OCI-LY1 (cell line): ENCODE data around the gene SLC26A2.

Experiments
- H2AFZ ChIP-seq: fragments of 200-600 bp; sonication (generic), shearing (Covaris generic); 2 replicates; pipeline ENCODE4 v1.6.0; 2014; ENCODE audit warnings: antibody characterized with exemption, mild to moderate bottlenecking, low read length
- H3F3A ChIP-seq: fragments of 200-600 bp; sonication (generic), shearing (Covaris generic); 2 replicates; pipeline ENCODE4 v1.6.0; 2014; ENCODE audit warnings: mild to moderate bottlenecking, antibody characterized with exemption, low read length, moderate library complexity; ENCODE audit not compliant: insufficient read depth
- H3K27ac ChIP-seq: fragments of 200-600 bp; sonication (generic); 2 replicates; pipeline ENCODE4 v1.5.1; 2014; ENCODE audit warnings: low read length, mixed run types, mild to moderate bottlenecking, low read depth; ENCODE audit not compliant: poor library complexity, severe bottlenecking
- H3K27me3 ChIP-seq: fragments of 200-600 bp; sonication (generic); 2 replicates; pipeline ENCODE4 v1.6.0; 2014; ENCODE audit warnings: antibody characterized with exemption, mild to moderate bottlenecking, low read length, moderate library complexity; ENCODE audit not compliant: insufficient read depth
- H3K36me3 ChIP-seq: fragments of 200-600 bp; sonication (generic); 2 replicates; pipeline ENCODE4 v1.6.1; 2014; ENCODE audit warnings: mild to moderate bottlenecking, antibody characterized with exemption, low read length, moderate library complexity, mixed read lengths; ENCODE audit not compliant: insufficient read depth
- H3K4me1 ChIP-seq: fragments of 200-600 bp; sonication (generic); 2 replicates; pipeline ENCODE4 v1.5.1; 2014; ENCODE audit warnings: mild to moderate bottlenecking, low read length, moderate library complexity; ENCODE audit not compliant: insufficient read depth, severe bottlenecking
- H3K4me2 ChIP-seq: fragments of 200-600 bp; sonication (generic), shearing (Covaris generic); 2 replicates; pipeline ENCODE4 v1.6.1; 2014; ENCODE audit warnings: low read length
- H3K4me3 ChIP-seq: fragments of 200-600 bp; sonication (generic); 2 replicates; pipeline ENCODE4 v1.5.1; 2014; ENCODE audit warnings: low read length, low read depth, mild to moderate bottlenecking, mixed read lengths; ENCODE audit not compliant: poor library complexity, severe bottlenecking
- H3K79me2 ChIP-seq: fragments of 200-600 bp; shearing (Covaris generic); 2 replicates; pipeline ENCODE4 v1.6.1; 2016; ENCODE audit warnings: mixed run types, low read length, mixed read lengths; ENCODE audit not compliant: insufficient read depth
- H3K9ac ChIP-seq: fragments of 200-600 bp; sonication (generic), shearing (Covaris generic); 2 replicates; pipeline ENCODE4 v1.6.1; 2014; ENCODE audit warnings: mild to moderate bottlenecking, low read length, mixed read lengths
- H3K9me2 ChIP-seq: fragments of 200-600 bp; sonication (generic), shearing (Covaris generic); 2 replicates; pipeline ENCODE4 v1.6.1; 2014; ENCODE audit warnings: low read depth, mild to moderate bottlenecking, low read length, mixed read lengths
- H3K9me3 ChIP-seq: fragments of 200-600 bp; shearing (Covaris generic); 2 replicates; pipeline ENCODE4 v1.6.1; 2014; ENCODE audit warnings: low read length, mixed read lengths
- H4K20me1 ChIP-seq: fragments of 200-600 bp; sonication (generic), shearing (Covaris generic); 2 replicates; pipeline ENCODE4 v1.6.0; 2016; ENCODE audit warnings: mild to moderate bottlenecking, low read length; ENCODE audit not compliant: insufficient read depth
- CTCF ChIP-seq: fragments of 200-600 bp; sonication (generic), shearing (Covaris generic); IDR thresholded peaks from 2 replicates; pipeline ENCODE4 v1.5.1; 2017; ENCODE audit warnings: mild to moderate bottlenecking, antibody characterized with exemption, low read length, moderate library complexity, mixed read lengths
- EZH2 ChIP-seq: fragments of 200-600 bp; sonication (generic), shearing (Covaris generic); IDR thresholded peaks from 2 replicates; pipeline ENCODE4 v1.8.0; 2017; ENCODE audit warnings: borderline replicate concordance, mixed run types, mild to moderate bottlenecking, antibody characterized with exemption, low read length, moderate library complexity, mixed read lengths

SLC26A2 gene

GRCh38 chr5:149913436-149914419 lies 46.8 kb upstream of the SLC26A2 start:
- Histone ChIP-seq H3K9me3 (no peaks in the 10 kb centered on the region), H3F3A (no peaks in the 10 kb centered on the region), H3K79me2 (no peaks in the 10 kb centered on the region), H3K4me3 (no peak overlapping the region), H3K36me3 (no peaks in the 10 kb centered on the region), H3K9ac (no peak overlapping the region), H3K27me3 (peaks cover 4% of the 10 kb centered on the region; the same call in 1 of the 2 replicates), H3K4me2 (no peak overlapping the region), H3K4me1 (no peaks in the 10 kb centered on the region), H2AFZ (no peak overlapping the region), H4K20me1 (no peaks in the 10 kb centered on the region), H3K27ac (no peak overlapping the region), H3K9me2 (no peaks in the 10 kb centered on the region)
- TF ChIP-seq EZH2 (no peak), CTCF (no peak)

GRCh38 chr5:149915392-149916260 lies 44.9 kb upstream of the SLC26A2 start:
- Histone ChIP-seq H3K4me2 (no peak overlapping the region), H4K20me1 (no peaks in the 10 kb centered on the region), H3K4me3 (no peak overlapping the region), H3K27ac (no peak overlapping the region), H3K36me3 (no peaks in the 10 kb centered on the region), H2AFZ (no peak overlapping the region), H3F3A (no peaks in the 10 kb centered on the region), H3K79me2 (no peaks in the 10 kb centered on the region), H3K9me3 (no peaks in the 10 kb centered on the region), H3K9ac (no peak overlapping the region), H3K27me3 (peaks cover 4% of the 10 kb centered on the region; the same call in 1 of the 2 replicates), H3K9me2 (no peaks in the 10 kb centered on the region), H3K4me1 (no peaks in the 10 kb centered on the region)
- no peak for TF ChIP-seq CTCF
- TF ChIP-seq EZH2: no peak

GRCh38 chr5:149916334-149917072 lies 44.1 kb upstream of the SLC26A2 start:
- Histone ChIP-seq H3K9me2 (no peaks in the 10 kb centered on the region), H4K20me1 (no peaks in the 10 kb centered on the region), H3K27ac (no peak overlapping the region), H3K4me3 (no peak overlapping the region), H2AFZ (no peak overlapping the region), H3K9me3 (no peaks in the 10 kb centered on the region), H3K36me3 (no peaks in the 10 kb centered on the region), H3K9ac (no peak overlapping the region), H3K4me2 (no peak overlapping the region), H3K79me2 (no peaks in the 10 kb centered on the region), H3K27me3 (peaks cover 4% of the 10 kb centered on the region; the same call in 1 of the 2 replicates), H3F3A (no peaks in the 10 kb centered on the region), H3K4me1 (no peaks in the 10 kb centered on the region)
- no peak for TF ChIP-seq EZH2
- no peak for TF ChIP-seq CTCF
